ENCODE measurements around the gene CIAO1. TPM values are rescaled to one million over a fixed set of nuclear protein-coding genes. Genes with fewer than 3 reads are reported as not detected.

The CIAO1 gene
- total and polyA plus RNA-seq, 2 donors (not counting 1 experiment from before 2014, with no cell fraction given), result 57.4 to 101 TPM

DNA sequence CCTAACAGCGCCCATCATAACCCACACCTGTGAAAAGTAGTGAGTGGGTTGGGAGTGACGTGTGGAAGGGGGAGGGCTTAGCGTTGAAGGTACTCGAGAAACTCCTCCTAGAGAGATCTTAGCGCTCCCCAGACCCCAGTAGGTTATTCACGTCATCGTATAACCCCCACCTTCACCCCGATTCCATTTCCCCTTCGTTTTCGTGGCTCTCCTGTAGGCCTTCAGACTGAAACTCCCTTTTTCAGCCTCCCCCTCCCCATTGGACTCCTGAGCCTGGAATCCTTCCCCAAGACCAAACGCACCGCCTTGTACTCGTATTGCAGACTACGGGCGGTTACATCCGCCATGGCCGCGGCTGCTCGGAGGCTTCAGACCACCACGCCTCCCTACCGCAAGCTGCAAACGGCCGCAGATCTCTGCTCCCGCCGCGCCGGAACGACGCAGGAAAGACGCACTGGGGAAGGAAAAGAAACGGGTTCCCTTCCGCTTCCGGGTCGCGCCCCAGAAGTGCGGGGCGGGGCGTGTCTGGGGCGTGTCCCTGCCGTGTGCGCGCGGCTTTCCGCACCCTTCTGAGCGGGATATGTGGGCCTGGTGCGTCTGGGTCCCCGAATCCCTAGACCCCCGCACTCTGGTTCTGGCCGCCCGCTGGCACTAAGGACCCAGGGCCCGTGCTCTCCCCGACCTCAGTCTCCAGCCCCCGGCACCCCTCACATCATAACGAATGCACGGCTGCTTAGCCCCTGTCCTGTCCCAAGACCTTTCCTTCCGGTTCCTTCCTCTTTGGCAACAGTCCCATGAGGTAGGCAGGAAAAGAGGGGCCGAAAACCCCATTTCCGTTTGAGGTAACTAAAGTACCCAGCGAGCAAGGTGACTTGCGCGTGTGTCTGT, 39.3 kb downstream of the CIAO1 start, which contains the start of gene SNRNP200:
Gene SNRNP200 (minus strand): TSS at position 456 of the 888 bp plus-strand sequence. CDS start 109 bp downstream, at position 347.
- H3K9me3 ChIP-seq (ENCODE audit: control insufficient read depth, insufficient read depth, low read depth, low read length), result no peaks in the 10 kb centered on the region
- peaks cover 13% of the 10 kb centered on the region for H3K36me3 ChIP-seq (ENCODE audit: control insufficient read depth, insufficient read depth, low read length)
- peak within 1 kb of the TSS; percentile 62 to 99 (median 95) for H3K4me3 ChIP-seq (replicated peaks in 1 of 4; ENCODE audit: control extremely low read depth in 1 of 4, insufficient read depth in 1 of 4, low read depth in 3 of 4, low read length in 4 of 4)
- H3K4me1 ChIP-seq (ENCODE audit: control insufficient read depth, extremely low read depth, insufficient read depth, low read length), result peaks cover 5% of the 10 kb centered on the region
- H3K79me2 ChIP-seq (ENCODE audit: control insufficient read depth, insufficient read depth, low read length), result peaks cover 15% of the 10 kb centered on the region
- H4K20me1 ChIP-seq (ENCODE audit: control insufficient read depth, extremely low read depth, insufficient read depth, low read length), result no peaks in the 10 kb centered on the region
- no peaks in the 10 kb centered on the region for H3K27me3 ChIP-seq (ENCODE audit: control insufficient read depth, insufficient read depth, low read length)
- H3K9ac ChIP-seq (ENCODE audit: insufficient read depth, low read length), result peak within 1 kb of the TSS; percentile 83
- peak within 1 kb of the TSS; percentile 85 for H3K4me2 ChIP-seq (ENCODE audit: extremely low read depth, insufficient read depth, low read length)
- TF ChIP-seq, protein P1, sequence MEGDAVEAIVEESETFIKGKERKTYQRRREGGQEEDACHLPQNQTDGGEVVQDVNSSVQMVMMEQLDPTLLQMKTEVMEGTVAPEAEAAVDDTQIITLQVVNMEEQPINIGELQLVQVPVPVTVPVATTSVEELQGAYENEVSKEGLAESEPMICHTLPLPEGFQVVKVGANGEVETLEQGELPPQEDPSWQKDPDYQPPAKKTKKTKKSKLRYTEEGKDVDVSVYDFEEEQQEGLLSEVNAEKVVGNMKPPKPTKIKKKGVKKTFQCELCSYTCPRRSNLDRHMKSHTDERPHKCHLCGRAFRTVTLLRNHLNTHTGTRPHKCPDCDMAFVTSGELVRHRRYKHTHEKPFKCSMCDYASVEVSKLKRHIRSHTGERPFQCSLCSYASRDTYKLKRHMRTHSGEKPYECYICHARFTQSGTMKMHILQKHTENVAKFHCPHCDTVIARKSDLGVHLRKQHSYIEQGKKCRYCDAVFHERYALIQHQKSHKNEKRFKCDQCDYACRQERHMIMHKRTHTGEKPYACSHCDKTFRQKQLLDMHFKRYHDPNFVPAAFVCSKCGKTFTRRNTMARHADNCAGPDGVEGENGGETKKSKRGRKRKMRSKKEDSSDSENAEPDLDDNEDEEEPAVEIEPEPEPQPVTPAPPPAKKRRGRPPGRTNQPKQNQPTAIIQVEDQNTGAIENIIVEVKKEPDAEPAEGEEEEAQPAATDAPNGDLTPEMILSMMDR (conservative IDR thresholded peaks at IDR 0.05 in 1 of 2, IDR thresholded peaks at IDR 0.05 in 1 of 2; ENCODE audit: low read depth in 1 of 2, low read length in 2 of 2), result no peak
- TF ChIP-seq EZH2 (IDR thresholded peaks at IDR 0.05; ENCODE audit: low read length, missing control alignments), result no peak
- peak within 1 kb of the TSS; percentile 81 for H3K27ac ChIP-seq (ENCODE audit: insufficient read depth, low read length)
- DNase-seq (ENCODE audit: low read depth in 2 of 2), result peak; percentile 79 to 80
- H2AFZ ChIP-seq (ENCODE audit: low read length), result peak within 1 kb of the TSS; percentile 90

DNA sequence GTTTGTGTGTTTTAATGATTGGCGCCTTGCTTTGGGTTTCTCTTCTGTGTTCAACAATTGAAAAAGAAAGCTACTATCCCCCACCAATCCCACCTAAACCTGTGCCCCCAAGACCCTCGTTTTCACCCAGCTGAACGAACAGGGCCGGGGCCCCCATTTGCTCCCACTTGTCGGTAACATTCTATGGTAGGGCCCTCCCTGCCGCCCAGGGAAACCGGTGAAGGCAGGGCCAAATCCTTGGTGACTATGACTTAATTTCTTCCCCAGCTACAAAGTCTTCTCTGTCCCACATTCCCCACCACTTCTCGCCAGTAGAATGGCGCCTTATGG, 39.9 kb downstream of the CIAO1 start:
- Histone ChIP-seq H3K9ac (ENCODE audit: insufficient read depth, low read length) (peak overlapping the region; percentile 25), H3K27me3 (ENCODE audit: control insufficient read depth, insufficient read depth, low read length) (no peaks in the 10 kb centered on the region), H2AFZ (ENCODE audit: low read length) (peak overlapping the region; percentile 71), H3K4me3 (replicated peaks in 1 of 4; ENCODE audit: control extremely low read depth in 1 of 4, insufficient read depth in 1 of 4, low read depth in 3 of 4, low read length in 4 of 4) (peak overlapping the region; percentile 62 to 99 (median 95)), H3K79me2 (ENCODE audit: control insufficient read depth, insufficient read depth, low read length) (peaks cover 15% of the 10 kb centered on the region), H3K9me3 (ENCODE audit: control insufficient read depth, insufficient read depth, low read depth, low read length) (no peaks in the 10 kb centered on the region), H3K36me3 (ENCODE audit: control insufficient read depth, insufficient read depth, low read length) (peaks cover 12% of the 10 kb centered on the region), H3K27ac (ENCODE audit: insufficient read depth, low read length) (peak overlapping the region; percentile 81), H3K4me2 (ENCODE audit: extremely low read depth, insufficient read depth, low read length) (peak overlapping the region; percentile 85), H4K20me1 (ENCODE audit: control insufficient read depth, extremely low read depth, insufficient read depth, low read length) (no peaks in the 10 kb centered on the region), H3K4me1 (ENCODE audit: control insufficient read depth, extremely low read depth, insufficient read depth, low read length) (peaks cover 5% of the 10 kb centered on the region)
- DNase-seq (ENCODE audit: low read depth in 2 of 2), result no peak
- TF ChIP-seq, protein P1 (conservative IDR thresholded peaks at IDR 0.05 in 1 of 2, IDR thresholded peaks at IDR 0.05 in 1 of 2; ENCODE audit: low read depth in 1 of 2, low read length in 2 of 2), result no peak
- TF ChIP-seq EZH2 (IDR thresholded peaks at IDR 0.05; ENCODE audit: low read length, missing control alignments), result no peak

DNA sequence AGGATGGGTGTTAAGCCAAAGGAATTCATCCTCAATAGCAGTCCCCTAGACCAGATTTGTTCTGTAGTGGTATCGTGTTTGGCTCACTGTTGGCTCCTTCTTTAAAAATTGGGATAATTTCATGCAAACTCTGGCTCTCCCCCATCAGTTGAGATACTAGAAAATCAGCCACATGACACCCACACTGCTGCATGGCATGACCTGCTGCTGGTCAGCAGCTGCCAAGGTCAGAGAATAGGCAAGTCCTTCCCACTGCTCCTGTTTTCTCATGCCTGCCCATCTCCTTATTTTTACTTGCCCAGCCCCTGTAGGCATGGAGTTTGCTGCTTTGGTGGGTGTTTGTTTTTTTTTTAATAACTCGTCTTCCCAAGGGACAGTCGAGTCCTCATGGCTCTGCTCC, 40.3 kb downstream of the CIAO1 start:
- no peaks in the 10 kb centered on the region for H4K20me1 ChIP-seq (ENCODE audit: control insufficient read depth, extremely low read depth, insufficient read depth, low read length)
- H3K4me2 ChIP-seq (ENCODE audit: extremely low read depth, insufficient read depth, low read length), result peak overlapping the region; percentile 85
- H3K9me3 ChIP-seq (ENCODE audit: control insufficient read depth, insufficient read depth, low read depth, low read length), result no peaks in the 10 kb centered on the region
- H3K9ac ChIP-seq (ENCODE audit: insufficient read depth, low read length), result no peak overlapping the region
- H3K4me3 ChIP-seq (replicated peaks in 1 of 4; ENCODE audit: control extremely low read depth in 1 of 4, insufficient read depth in 1 of 4, low read depth in 3 of 4, low read length in 4 of 4), result peak overlapping the region; percentile 62 to 99 (median 95)
- H3K4me1 ChIP-seq (ENCODE audit: control insufficient read depth, extremely low read depth, insufficient read depth, low read length), result peaks cover 5% of the 10 kb centered on the region
- peak overlapping the region; percentile 71 for H2AFZ ChIP-seq (ENCODE audit: low read length)
- H3K27me3 ChIP-seq (ENCODE audit: control insufficient read depth, insufficient read depth, low read length), result no peaks in the 10 kb centered on the region
- DNase-seq (ENCODE audit: low read depth in 2 of 2), result no peak
- peaks cover 15% of the 10 kb centered on the region for H3K79me2 ChIP-seq (ENCODE audit: control insufficient read depth, insufficient read depth, low read length)
- no peak overlapping the region for H3K27ac ChIP-seq (ENCODE audit: insufficient read depth, low read length)
- TF ChIP-seq, protein P1 (conservative IDR thresholded peaks at IDR 0.05 in 1 of 2, IDR thresholded peaks at IDR 0.05 in 1 of 2; ENCODE audit: low read depth in 1 of 2, low read length in 2 of 2), result no peak
- TF ChIP-seq EZH2 (IDR thresholded peaks at IDR 0.05; ENCODE audit: low read length, missing control alignments), result no peak
- H3K36me3 ChIP-seq (ENCODE audit: control insufficient read depth, insufficient read depth, low read length), result peaks cover 9% of the 10 kb centered on the region
